Coronary artery (tissue), 2 donors: ENCODE data around the gene RBM15B.

Experiments used
- DNase-seq: peaks from one replicate; pipeline ENCODE4 v3.0.0-alpha.2; 2017; ENCODE audit warnings: low spot score
- H3K27ac ChIP-seq, 2 donors: fragments of 200-600 bp; sonication (generic); one replicate each; pipeline ENCODE4 v1.5.1; 2016 to 2019
- H3K4me3 ChIP-seq: fragments of 200-600 bp; sonication (generic); 2 replicates; pipeline ENCODE4 v1.5.1; 2016; ENCODE audit warnings: mild to moderate bottlenecking, moderate library complexity
- CTCF ChIP-seq: fragments of 200-600 bp; sonication (generic); IDR thresholded peaks from one replicate; pipeline ENCODE4 v1.5.1; 2019; ENCODE audit warnings: antibody characterized with exemption

RBM15B gene

GRCh38 chr3:51389423-51390183, 1.5 kb upstream of the RBM15B start:
- Histone ChIP-seq H3K27ac (peak overlapping the region in 1 of 2 donors; percentile 28), H3K4me3 (no peak overlapping the region)
- peak; percentile 76 for DNase-seq
- TF ChIP-seq CTCF: peak; percentile 28

DNA sequence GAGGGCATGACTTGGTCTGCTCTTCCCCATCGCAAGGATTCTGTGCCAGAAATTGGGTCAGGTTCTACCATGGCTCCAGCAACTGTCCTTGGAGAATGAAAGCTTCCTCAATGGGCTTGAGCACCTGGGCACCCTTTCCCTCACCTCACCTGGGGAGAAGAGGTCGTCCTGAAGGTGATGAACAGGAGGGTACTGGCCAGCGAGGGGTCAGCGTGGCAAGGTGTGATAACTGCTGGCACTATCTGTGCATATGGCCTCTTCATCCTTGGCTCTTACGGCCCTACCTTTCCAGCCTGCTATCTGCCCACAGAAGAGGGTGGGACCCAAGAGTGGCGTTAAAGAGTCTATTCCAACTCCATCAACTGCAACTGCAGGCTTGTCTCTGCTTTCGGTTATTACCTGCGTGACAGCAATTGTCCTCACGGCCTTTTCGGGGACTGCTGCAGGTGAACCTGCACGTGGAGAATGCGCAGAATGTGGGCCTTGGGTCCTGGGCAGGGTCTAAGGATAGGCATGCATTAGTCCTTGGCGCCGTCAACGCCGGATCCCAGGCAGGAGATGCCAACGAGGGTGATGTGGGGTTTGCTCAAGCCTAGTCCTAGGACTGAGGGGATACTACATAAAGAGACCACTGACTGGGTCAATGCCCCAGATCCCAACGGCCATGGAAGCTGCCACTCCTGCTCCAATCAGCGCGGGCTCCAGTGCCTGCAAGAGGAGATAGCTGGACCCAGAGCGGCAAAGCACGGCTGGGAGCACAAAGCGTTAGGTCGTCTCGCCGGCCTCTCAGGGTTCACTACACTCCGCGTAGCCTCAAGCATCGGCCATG, 625 bp upstream of the RBM15B start:
- TF ChIP-seq CTCF: peak; percentile 86
- no peak for DNase-seq
- Histone ChIP-seq H3K4me3 (peak overlapping the region; percentile 94), H3K27ac (peak overlapping the region; percentile 19 to 95)

DNA sequence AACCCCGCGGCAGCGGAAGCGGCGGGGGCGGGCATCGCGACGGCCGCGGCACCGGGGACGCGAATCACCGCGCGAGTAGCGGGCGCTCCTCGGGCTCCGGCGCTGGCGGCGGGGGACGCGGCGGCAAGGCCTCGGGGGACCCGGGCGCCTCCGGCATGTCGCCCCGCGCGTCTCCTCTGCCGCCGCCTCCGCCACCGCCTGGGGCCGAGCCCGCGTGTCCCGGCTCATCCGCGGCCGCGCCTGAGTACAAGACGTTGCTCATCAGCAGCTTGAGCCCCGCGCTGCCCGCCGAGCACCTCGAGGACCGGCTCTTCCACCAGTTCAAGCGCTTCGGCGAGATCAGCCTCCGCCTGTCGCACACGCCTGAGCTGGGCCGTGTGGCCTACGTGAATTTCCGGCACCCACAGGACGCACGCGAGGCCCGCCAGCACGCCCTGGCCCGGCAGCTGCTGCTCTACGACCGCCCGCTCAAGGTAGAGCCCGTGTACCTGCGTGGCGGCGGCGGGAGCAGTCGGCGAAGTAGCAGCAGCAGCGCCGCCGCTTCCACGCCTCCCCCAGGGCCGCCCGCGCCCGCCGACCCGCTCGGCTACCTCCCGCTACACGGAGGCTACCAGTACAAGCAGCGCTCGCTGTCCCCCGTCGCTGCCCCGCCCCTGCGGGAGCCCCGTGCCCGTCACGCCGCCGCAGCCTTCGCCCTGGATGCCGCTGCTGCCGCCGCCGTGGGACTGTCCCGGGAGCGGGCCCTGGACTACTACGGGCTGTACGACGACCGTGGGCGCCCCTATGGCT, 675 bp downstream of the RBM15B start:
- no peak for TF ChIP-seq CTCF
- peak overlapping the region; percentile 85 to 95 for H3K27ac ChIP-seq
- no peak for DNase-seq
- peak overlapping the region; percentile 94 for H3K4me3 ChIP-seq

GRCh38 chr3:51392355-51393133, 1.5 kb downstream of the RBM15B start:
- peak overlapping the region; percentile 85 to 95 for H3K27ac ChIP-seq
- peak overlapping the region; percentile 94 for H3K4me3 ChIP-seq
- peak; percentile 74 for DNase-seq
- TF ChIP-seq CTCF: no peak

DNA sequence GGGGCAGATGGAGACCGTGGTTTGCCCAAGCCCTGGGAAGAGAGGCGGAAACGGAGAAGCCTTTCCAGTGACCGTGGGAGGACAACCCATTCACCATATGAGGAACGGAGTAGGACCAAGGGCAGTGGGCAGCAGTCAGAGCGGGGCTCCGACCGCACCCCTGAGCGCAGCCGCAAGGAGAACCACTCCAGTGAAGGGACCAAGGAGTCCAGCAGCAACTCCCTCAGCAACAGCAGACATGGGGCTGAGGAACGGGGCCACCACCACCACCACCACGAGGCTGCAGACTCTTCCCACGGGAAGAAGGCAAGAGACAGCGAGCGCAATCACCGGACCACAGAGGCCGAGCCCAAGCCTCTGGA, 2.0 kb downstream of the RBM15B start:
- TF ChIP-seq CTCF: no peak
- no peak overlapping the region for H3K4me3 ChIP-seq

DNA sequence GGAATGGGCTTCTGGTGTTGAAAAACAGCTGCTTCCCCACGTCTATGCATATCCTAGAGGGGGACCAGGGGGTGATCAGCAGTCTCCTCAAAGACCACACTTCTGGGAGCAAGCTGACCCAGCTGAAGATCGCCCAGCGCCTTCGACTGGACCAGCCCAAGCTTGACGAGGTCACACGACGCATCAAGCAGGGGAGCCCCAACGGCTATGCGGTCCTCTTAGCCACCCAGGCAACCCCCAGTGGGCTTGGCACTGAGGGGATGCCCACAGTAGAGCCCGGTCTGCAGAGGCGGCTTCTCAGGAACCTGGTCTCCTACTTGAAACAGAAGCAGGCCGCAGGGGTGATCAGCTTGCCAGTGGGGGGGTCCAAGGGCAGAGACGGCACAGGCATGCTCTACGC, 2.5 kb downstream of the RBM15B start:
- peak; percentile 65 for DNase-seq
- no peak for TF ChIP-seq CTCF
- H3K4me3 ChIP-seq: no peak overlapping the region

More for the DNA sequence above, 2.0 kb downstream of the RBM15B start:
- DNase-seq: no peak
- no peak overlapping the region for H3K27ac ChIP-seq

More for the DNA sequence above, 2.5 kb downstream of the RBM15B start:
- no peak overlapping the region for H3K27ac ChIP-seq
